ENCODE data around the gene OSGEP.

OSGEP gene

GRCh38 chr14:20400589-20400964 lies 54.0 kb downstream of the OSGEP start:
- no peak for DNase-seq (ENCODE audit: low read depth in 1 of 2, low spot score in 1 of 2)

- DNase-seq (ENCODE audit: low read depth in 1 of 2, low spot score in 1 of 2): no peak
Observed at GRCh38 chr14:20397511-20397910, 57.1 kb downstream of the OSGEP start.

Measured in activated T-helper 1 cell treated with anti-CD3 and anti-CD28 coated beads, Interleukin-2, amount 50 U/mL, for 16 hours (primary cell).